Omental fat pad (tissue), 4 donors: ENCODE data around the gene BLACAT1. TPM values are rescaled to one million over a fixed set of nuclear protein-coding genes. Genes with fewer than 3 reads are reported as not detected.

Source experiments
- ATAC-seq: fragments of 150-250 bp; one replicate; pipeline ENCODE4 v1.9.1; 2016; ENCODE audit warnings: mild to moderate bottlenecking, moderate library complexity; ENCODE audit not compliant: low FRiP score
- DNase-seq: peaks from one replicate; pipeline ENCODE4 v3.0.0-alpha.2; 2019; ENCODE audit warnings: low spot score
- CTCF ChIP-seq, 3 donors: fragments of 450-650 bp; IDR thresholded peaks; one replicate each; pipeline ENCODE4 v1.5.1; 2016 to 2017; ENCODE audit warnings: antibody characterized with exemption in 3 of 3, mild to moderate bottlenecking in 3 of 3, moderate library complexity in 2 of 3
- total RNA-seq, 4 donors: library from RNA; depleted of rRNA; stranded (reverse); fragments of >200 nt; gene quantifications; one replicate each; pipeline ENCODE4 v1.1.0, GENCODE V29; 2016

The BLACAT1 gene
- total RNA-seq, 4 donors from 2014 or later, result 0.36 to 0.65 TPM; not detected in 2

GRCh38 chr1:205456383-205456867 lies 580 bp upstream of the BLACAT1 start:
- no peak for DNase-seq
- no peak for TF ChIP-seq CTCF (IDR thresholded peaks at IDR 0.05)
- ATAC-seq, result no peak

- DNase-seq (no peak), ATAC-seq (no peak)
- no peak for TF ChIP-seq CTCF (IDR thresholded peaks at IDR 0.05)
These were observed 926 bp downstream of the BLACAT1 start for GRCh38 chr1:205454903-205455335.

GRCh38 chr1:205453466-205453865 lies 2.4 kb downstream of the BLACAT1 start:
- no peak for ATAC-seq
- no peak for DNase-seq
- TF ChIP-seq CTCF (IDR thresholded peaks at IDR 0.05), result no peak

- no peak for TF ChIP-seq CTCF (IDR thresholded peaks at IDR 0.05)
- ATAC-seq (no peak), DNase-seq (no peak)
These were observed 2.9 kb downstream of the BLACAT1 start for GRCh38 chr1:205452933-205453332.

- DNase-seq (no peak), ATAC-seq (no peak)
- TF ChIP-seq CTCF (IDR thresholded peaks at IDR 0.05), result no peak
These were observed 3.5 kb downstream of the BLACAT1 start for GRCh38 chr1:205452364-205452763.

GRCh38 chr1:205451759-205452164 lies 4.1 kb downstream of the BLACAT1 start:
- no peak for TF ChIP-seq CTCF (IDR thresholded peaks at IDR 0.05)

GRCh38 chr1:205451202-205451601 lies 4.6 kb downstream of the BLACAT1 start:
- ATAC-seq (no peak), DNase-seq (no peak)
- no peak for TF ChIP-seq CTCF (IDR thresholded peaks at IDR 0.05)

More at GRCh38 chr1:205451759-205452164, 4.1 kb downstream of the BLACAT1 start:
- DNase-seq (no peak), ATAC-seq (no peak)
